Measurements from ENCODE around the gene NFIX. TPM values are rescaled to one million over a fixed set of nuclear protein-coding genes. Genes with fewer than 3 reads are reported as not detected.

NFIX gene
- total RNA-seq, 1 donor, result 114 TPM

DNA sequence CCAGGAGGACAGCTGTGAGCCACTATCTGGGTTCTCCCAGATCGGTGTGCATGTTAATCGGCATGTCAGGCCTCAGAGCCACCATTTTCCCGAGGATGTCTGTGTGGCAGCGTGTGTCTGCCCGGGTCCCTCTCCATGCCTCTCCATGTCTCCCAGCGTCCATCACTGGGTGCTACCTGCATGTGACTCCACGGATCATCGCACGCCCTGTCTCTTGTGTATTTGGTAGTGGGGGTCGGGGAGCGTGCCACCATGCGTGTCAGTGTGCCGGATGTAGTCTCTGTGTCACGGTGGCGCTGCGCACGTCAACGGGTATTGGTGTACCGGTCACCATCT, 5.9 kb downstream of the NFIX start:
- Histone ChIP-seq H2AFZ (ENCODE audit: low read length) (no peak overlapping the region), H3K4me2 (ENCODE audit: insufficient read depth, low read length) (peak overlapping the region; percentile 18), H4K20me1 (ENCODE audit: insufficient read depth, low read length) (peaks cover 54% of the 10 kb centered on the region), H3K79me2 (ENCODE audit: insufficient read depth, low read length) (peaks cover 97% of the 10 kb centered on the region), H3K4me1 (ENCODE audit: insufficient read depth, low read length) (peaks cover 11% of the 10 kb centered on the region), H3K27me3 (ENCODE audit: insufficient read depth, low read length) (no peaks in the 10 kb centered on the region), H3K36me3 (ENCODE audit: insufficient read depth, low read length) (peaks cover 12% of the 10 kb centered on the region), H3K9me3 (ENCODE audit: low read depth, low read length) (no peaks in the 10 kb centered on the region), H3K4me3 (ENCODE audit: insufficient read depth, low read length) (no peak overlapping the region), H3K27ac (ENCODE audit: low read depth, low read length) (no peak overlapping the region)
- DNase-seq (ENCODE audit: insufficient read length, low spot score, missing footprints), result no peak
- TF ChIP-seq, protein P1, sequence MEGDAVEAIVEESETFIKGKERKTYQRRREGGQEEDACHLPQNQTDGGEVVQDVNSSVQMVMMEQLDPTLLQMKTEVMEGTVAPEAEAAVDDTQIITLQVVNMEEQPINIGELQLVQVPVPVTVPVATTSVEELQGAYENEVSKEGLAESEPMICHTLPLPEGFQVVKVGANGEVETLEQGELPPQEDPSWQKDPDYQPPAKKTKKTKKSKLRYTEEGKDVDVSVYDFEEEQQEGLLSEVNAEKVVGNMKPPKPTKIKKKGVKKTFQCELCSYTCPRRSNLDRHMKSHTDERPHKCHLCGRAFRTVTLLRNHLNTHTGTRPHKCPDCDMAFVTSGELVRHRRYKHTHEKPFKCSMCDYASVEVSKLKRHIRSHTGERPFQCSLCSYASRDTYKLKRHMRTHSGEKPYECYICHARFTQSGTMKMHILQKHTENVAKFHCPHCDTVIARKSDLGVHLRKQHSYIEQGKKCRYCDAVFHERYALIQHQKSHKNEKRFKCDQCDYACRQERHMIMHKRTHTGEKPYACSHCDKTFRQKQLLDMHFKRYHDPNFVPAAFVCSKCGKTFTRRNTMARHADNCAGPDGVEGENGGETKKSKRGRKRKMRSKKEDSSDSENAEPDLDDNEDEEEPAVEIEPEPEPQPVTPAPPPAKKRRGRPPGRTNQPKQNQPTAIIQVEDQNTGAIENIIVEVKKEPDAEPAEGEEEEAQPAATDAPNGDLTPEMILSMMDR (IDR thresholded peaks at IDR 0.05; ENCODE audit: extremely low read depth, low read depth, low read length), result no peak

DNA sequence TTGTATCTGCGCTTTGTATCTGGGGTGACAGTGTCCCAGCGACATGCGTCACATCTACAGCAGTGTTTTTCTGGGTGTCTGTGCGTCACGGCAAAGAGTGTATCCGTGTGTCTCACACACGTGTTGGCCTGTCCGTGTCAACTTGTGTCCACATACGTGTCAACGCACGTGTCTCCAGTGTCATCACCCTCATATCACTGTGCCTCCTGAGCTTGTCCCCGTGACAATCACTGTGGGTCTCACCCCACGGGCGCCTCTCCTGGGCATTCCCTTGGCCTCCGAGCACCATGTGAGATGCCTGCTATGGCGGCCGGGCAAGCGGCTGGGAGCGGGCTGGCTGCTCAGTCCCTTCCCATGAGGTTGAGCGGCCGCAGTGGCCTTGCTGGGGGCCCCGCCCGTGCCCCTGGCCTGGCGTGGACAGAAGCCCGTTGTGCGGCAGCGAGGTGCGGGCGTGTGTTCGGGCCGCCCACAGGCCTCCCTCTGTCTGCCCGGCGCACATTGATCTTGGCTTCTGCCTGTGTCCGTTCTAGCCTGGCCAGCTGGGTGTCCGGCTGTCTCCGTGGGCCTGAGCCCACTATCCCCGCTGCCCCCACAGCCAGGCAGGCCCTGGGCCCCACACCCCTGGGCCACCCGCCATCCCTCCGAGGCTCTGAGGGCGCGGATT, 6.4 kb downstream of the NFIX start:
- peak; percentile 94 for DNase-seq (ENCODE audit: insufficient read length, low spot score, missing footprints)
- Histone ChIP-seq H3K27ac (ENCODE audit: low read depth, low read length) (peak overlapping the region; percentile 53), H3K4me1 (ENCODE audit: insufficient read depth, low read length) (peaks cover 11% of the 10 kb centered on the region), H3K79me2 (ENCODE audit: insufficient read depth, low read length) (peaks cover 97% of the 10 kb centered on the region), H3K36me3 (ENCODE audit: insufficient read depth, low read length) (peaks cover 12% of the 10 kb centered on the region), H4K20me1 (ENCODE audit: insufficient read depth, low read length) (peaks cover 59% of the 10 kb centered on the region), H3K9me3 (ENCODE audit: low read depth, low read length) (no peaks in the 10 kb centered on the region), H3K4me3 (ENCODE audit: insufficient read depth, low read length) (peak overlapping the region; percentile 57), H3K27me3 (ENCODE audit: insufficient read depth, low read length) (no peaks in the 10 kb centered on the region), H2AFZ (ENCODE audit: low read length) (no peak overlapping the region), H3K4me2 (ENCODE audit: insufficient read depth, low read length) (peak overlapping the region; percentile 18)
- TF ChIP-seq, protein P1 (IDR thresholded peaks at IDR 0.05; ENCODE audit: extremely low read depth, low read depth, low read length), result no peak

GRCh38 chr19:13002166-13002898, 7.1 kb downstream of the NFIX start:
- peak overlapping the region; percentile 57 for H3K4me3 ChIP-seq (ENCODE audit: insufficient read depth, low read length)

GRCh38 chr19:13003081-13003480, 7.8 kb downstream of the NFIX start:
- H3K4me3 ChIP-seq (ENCODE audit: insufficient read depth, low read length), result no peak overlapping the region
- H3K9me3 ChIP-seq (ENCODE audit: low read depth, low read length), result no peaks in the 10 kb centered on the region
- H3K27ac ChIP-seq (ENCODE audit: low read depth, low read length), result no peak overlapping the region
- H4K20me1 ChIP-seq (ENCODE audit: insufficient read depth, low read length), result peaks cover 58% of the 10 kb centered on the region
- TF ChIP-seq, protein P1 (IDR thresholded peaks at IDR 0.05; ENCODE audit: extremely low read depth, low read depth, low read length), result no peak
- peaks cover 12% of the 10 kb centered on the region for H3K36me3 ChIP-seq (ENCODE audit: insufficient read depth, low read length)
- H3K27me3 ChIP-seq (ENCODE audit: insufficient read depth, low read length), result no peaks in the 10 kb centered on the region
- peaks cover 97% of the 10 kb centered on the region for H3K79me2 ChIP-seq (ENCODE audit: insufficient read depth, low read length)
- H3K4me2 ChIP-seq (ENCODE audit: insufficient read depth, low read length), result no peak overlapping the region
- H3K4me1 ChIP-seq (ENCODE audit: insufficient read depth, low read length), result peaks cover 3% of the 10 kb centered on the region
- no peak for DNase-seq (ENCODE audit: insufficient read length, low spot score, missing footprints)
- no peak overlapping the region for H2AFZ ChIP-seq (ENCODE audit: low read length)

More at GRCh38 chr19:13002166-13002898, 7.1 kb downstream of the NFIX start:
- H3K27ac ChIP-seq (ENCODE audit: low read depth, low read length), result peak overlapping the region; percentile 53
- no peaks in the 10 kb centered on the region for H3K27me3 ChIP-seq (ENCODE audit: insufficient read depth, low read length)
- peaks cover 59% of the 10 kb centered on the region for H4K20me1 ChIP-seq (ENCODE audit: insufficient read depth, low read length)
- H3K79me2 ChIP-seq (ENCODE audit: insufficient read depth, low read length), result peaks cover 97% of the 10 kb centered on the region
- TF ChIP-seq, protein P1 (IDR thresholded peaks at IDR 0.05; ENCODE audit: extremely low read depth, low read depth, low read length), result no peak
- peaks cover 5% of the 10 kb centered on the region for H3K4me1 ChIP-seq (ENCODE audit: insufficient read depth, low read length)
- no peaks in the 10 kb centered on the region for H3K9me3 ChIP-seq (ENCODE audit: low read depth, low read length)
- H2AFZ ChIP-seq (ENCODE audit: low read length), result no peak overlapping the region
- no peak for DNase-seq (ENCODE audit: insufficient read length, low spot score, missing footprints)
- H3K36me3 ChIP-seq (ENCODE audit: insufficient read depth, low read length), result peaks cover 12% of the 10 kb centered on the region
- peak overlapping the region; percentile 18 for H3K4me2 ChIP-seq (ENCODE audit: insufficient read depth, low read length)
